Mesothelial cell of epicardium (in vitro differentiated cells): ENCODE measurements around the gene SPSB2. TPM values are rescaled to one million over a fixed set of nuclear protein-coding genes. Genes with fewer than 3 reads are reported as not detected.

ENCODE experiments used
- DNase-seq, 2 experiments: peaks; one replicate each; pipeline ENCODE4 v3.0.0; 2021; ENCODE audit warnings: low spot score in 2 of 2; ENCODE audit not compliant: unreplicated experiment in 2 of 2
- H3K27ac Mint-ChIP-seq: 2 replicates; pipeline ENCODE4 v1.8.0; 2021; ENCODE audit warnings: mixed read lengths
- H3K27me3 Mint-ChIP-seq: 2 replicates; pipeline ENCODE4 v1.8.0; 2021; ENCODE audit warnings: low read depth, mixed read lengths
- H3K36me3 Mint-ChIP-seq: 2 replicates; pipeline ENCODE4 v1.8.0; 2021; ENCODE audit warnings: mixed read lengths
- H3K4me1 Mint-ChIP-seq: 2 replicates; pipeline ENCODE4 v1.8.0; 2021; ENCODE audit warnings: mixed read lengths
- H3K4me3 Mint-ChIP-seq: 2 replicates; pipeline ENCODE4 v1.8.0; 2021; ENCODE audit warnings: mild to moderate bottlenecking, moderate library complexity, mixed read lengths
- H3K9me3 Mint-ChIP-seq: 2 replicates; pipeline ENCODE4 v1.8.0; 2021; ENCODE audit warnings: mixed read lengths
- CTCF ChIP-seq: fragments of 200-600 bp; sonication (generic); IDR thresholded peaks from one replicate; pipeline ENCODE4 v1.5.0; 2021; ENCODE audit warnings: antibody characterized with exemption; ENCODE audit not compliant: unreplicated experiment
- total RNA-seq: library from RNA; stranded (reverse); gene quantifications from 3 replicates; pipeline ENCODE4 v1.2.1, GENCODE V29; 2021

Gene SPSB2
- 2.4 to 4.1 TPM (median 2.9 TPM) in 3 replicates for total RNA-seq

DNA sequence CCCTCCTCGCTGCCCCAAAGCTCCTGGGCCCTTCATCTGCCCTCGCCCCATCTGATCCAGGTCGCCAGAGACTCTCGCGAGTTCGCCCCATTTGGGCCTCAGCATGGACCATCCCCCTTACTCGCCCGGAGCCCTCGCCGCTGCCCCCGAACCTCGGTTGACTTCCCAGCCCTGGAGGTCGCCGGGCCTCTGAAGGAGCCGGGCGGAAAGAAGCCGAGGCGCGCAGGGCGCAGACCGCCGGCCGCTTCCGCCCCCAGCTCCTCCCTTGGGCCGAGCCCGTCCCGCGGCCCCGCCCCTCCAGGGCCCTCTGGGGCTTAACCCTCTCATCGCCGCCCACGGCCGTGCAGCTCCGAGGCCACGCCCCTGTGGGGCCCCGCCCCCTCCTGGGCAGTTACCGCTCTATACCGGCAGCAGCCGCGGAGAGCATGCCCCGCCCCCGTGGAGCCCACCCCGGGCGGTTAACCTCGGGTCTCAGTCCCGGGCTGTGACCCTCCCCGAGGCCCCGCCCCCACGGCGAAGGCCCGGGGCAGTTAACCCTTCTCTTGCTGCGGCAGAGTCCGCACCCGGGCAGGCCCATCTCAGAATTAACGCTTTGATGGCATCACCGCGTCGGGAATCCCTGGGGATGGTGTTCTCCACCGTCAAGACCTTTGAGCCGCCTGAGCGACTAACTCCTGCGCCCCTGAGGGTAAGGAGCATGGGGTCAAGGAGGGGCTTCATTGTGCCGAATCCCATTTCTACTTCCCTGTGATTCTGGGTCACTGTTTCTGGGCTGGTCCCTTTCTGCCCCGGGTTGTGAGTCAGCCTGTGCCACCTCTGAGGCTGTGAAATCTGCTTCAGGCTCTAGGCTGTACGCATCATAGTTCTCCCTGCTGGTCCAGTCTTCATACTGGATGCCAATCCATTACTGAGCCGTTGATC, at the start of gene SPSB2:
Gene SPSB2, minus strand, starts transcription at position 210 of the 921 bp plus-strand sequence. CDS start 402 bp downstream, outside the sequence.
- peak within 1 kb of the TSS; percentile 84 for H3K4me3 Mint-ChIP-seq
- H3K9me3 Mint-ChIP-seq, result no peaks in the 10 kb centered on the region
- peak within 1 kb of the TSS; percentile 59 for H3K27ac Mint-ChIP-seq
- TF ChIP-seq CTCF, result no peak
- H3K27me3 Mint-ChIP-seq, result no peaks in the 10 kb centered on the region
- peak; percentile 99 for DNase-seq
- H3K4me1 Mint-ChIP-seq, result peaks cover 28% of the 10 kb centered on the region
- peaks cover 13% of the 10 kb centered on the region for H3K36me3 Mint-ChIP-seq

- H3K4me1 Mint-ChIP-seq, result peaks cover 34% of the 10 kb centered on the region
- no peak overlapping the region for H3K27ac Mint-ChIP-seq
- H3K36me3 Mint-ChIP-seq, result peaks cover 4% of the 10 kb centered on the region
- no peak for DNase-seq
- H3K9me3 Mint-ChIP-seq, result no peaks in the 10 kb centered on the region
- H3K4me3 Mint-ChIP-seq, result no peak overlapping the region
- H3K27me3 Mint-ChIP-seq, result no peaks in the 10 kb centered on the region
- TF ChIP-seq CTCF, result no peak
Measured at GRCh38 chr12:6921996-6922946, 49.2 kb upstream of the SPSB2 start.

GRCh38 chr12:6921539-6921938, 48.4 kb upstream of the SPSB2 start:
- no peak overlapping the region for H3K27ac Mint-ChIP-seq
- H3K27me3 Mint-ChIP-seq, result peaks cover 4% of the 10 kb centered on the region
- H3K4me1 Mint-ChIP-seq, result peaks cover 27% of the 10 kb centered on the region
- peaks cover 5% of the 10 kb centered on the region for H3K36me3 Mint-ChIP-seq
- no peak for DNase-seq
- no peak overlapping the region for H3K4me3 Mint-ChIP-seq
- H3K9me3 Mint-ChIP-seq, result no peaks in the 10 kb centered on the region
- no peak for TF ChIP-seq CTCF

GRCh38 chr12:6919588-6919987, 46.5 kb upstream of the SPSB2 start:
- H3K27me3 Mint-ChIP-seq, result peaks cover 20% of the 10 kb centered on the region
- H3K4me1 Mint-ChIP-seq, result peaks cover 17% of the 10 kb centered on the region
- H3K4me3 Mint-ChIP-seq, result no peak overlapping the region
- TF ChIP-seq CTCF, result no peak
- H3K36me3 Mint-ChIP-seq, result peaks cover 6% of the 10 kb centered on the region
- H3K9me3 Mint-ChIP-seq, result no peaks in the 10 kb centered on the region
- H3K27ac Mint-ChIP-seq, result no peak overlapping the region
- DNase-seq, result no peak

GRCh38 chr12:6917491-6918231, 44.6 kb upstream of the SPSB2 start:
- DNase-seq, result no peak
- H3K9me3 Mint-ChIP-seq, result no peaks in the 10 kb centered on the region

More at GRCh38 chr12:6917491-6918231, 44.6 kb upstream of the SPSB2 start:
- Mint-ChIP-seq H3K27me3 (peaks cover 35% of the 10 kb centered on the region), H3K27ac (no peak overlapping the region), H3K4me1 (peaks cover 20% of the 10 kb centered on the region), H3K4me3 (no peak overlapping the region), H3K36me3 (peaks cover 6% of the 10 kb centered on the region)
- no peak for TF ChIP-seq CTCF
